ENCODE data around the gene ISCU. TPM values are rescaled to one million over a fixed set of nuclear protein-coding genes. Genes with fewer than 3 reads are reported as not detected.

ISCU gene
- total and polyA plus RNA-seq, 2 donors (not counting 3 experiments of a cell fraction or from before 2014, with no cell fraction given) = 74.8 to 78.6 TPM

DNA sequence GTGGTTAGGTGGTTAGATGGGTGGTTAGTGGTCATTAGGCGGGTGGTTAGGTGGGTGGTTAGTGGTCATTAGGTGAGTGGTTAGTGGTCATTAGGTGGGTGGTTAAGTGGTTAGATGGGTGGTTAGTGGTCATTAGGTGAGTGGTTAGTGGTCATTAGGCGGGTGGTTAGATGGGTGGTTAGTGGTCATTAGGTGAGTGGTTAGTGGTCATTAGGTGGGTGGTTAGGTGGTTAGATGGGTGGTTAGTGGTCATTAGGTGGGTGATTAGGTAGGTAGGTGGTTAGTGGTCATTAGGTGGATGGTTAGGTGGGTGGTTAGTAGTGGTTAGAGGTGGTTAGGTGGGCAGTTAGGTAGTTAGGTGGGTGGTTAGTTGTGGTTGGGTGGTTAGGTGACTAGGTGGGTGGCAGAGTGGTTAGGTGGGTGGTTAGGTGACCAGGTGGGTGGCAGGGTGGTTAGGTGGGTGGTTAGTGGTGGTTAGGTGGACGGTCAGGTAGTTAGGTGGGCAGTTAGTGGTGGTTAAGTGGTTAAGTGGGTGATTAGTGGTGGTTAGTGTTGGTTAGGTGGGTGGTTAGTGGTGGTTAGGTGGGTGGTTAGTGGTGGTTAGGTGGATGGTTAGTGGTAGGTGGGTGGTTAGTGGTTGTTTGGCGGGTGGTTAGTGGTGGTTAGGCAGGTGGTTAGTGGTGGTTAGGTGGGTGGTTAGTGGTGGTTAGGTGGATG lies 43.5 kb downstream of the ISCU start:
- H4K20me1 ChIP-seq (replicated peaks; ENCODE audit: control insufficient read depth, extremely low read depth, insufficient read depth, low read length) = no peaks in the 10 kb centered on the region
- H3K27ac ChIP-seq (ENCODE audit: insufficient read depth, low read depth, low read length) = no peak overlapping the region
- no peaks in the 10 kb centered on the region for H3K9me1 ChIP-seq (replicated peaks; ENCODE audit: control insufficient read depth, extremely low read depth, insufficient read depth, low read length)
- dilution Hi-C loops (cut with MboI; ENCODE audit: extremely low pct_ligation_motif_present, low sequenced_read_pairs) = no loop called here
- H2AFZ ChIP-seq (ENCODE audit: low read depth, low read length) = no peak overlapping the region
- BruUV-seq (replicated peaks) = no TSS peak
- H3K27me3 ChIP-seq (ENCODE audit: control insufficient read depth in 2 of 2, insufficient read depth in 2 of 2, low read length in 2 of 2) = no peaks in the 10 kb centered on the region
- no peak for DNase-seq (ENCODE audit: low read depth, low spot score)
- H3K4me3 ChIP-seq (replicated peaks in 1 of 3; ENCODE audit: insufficient read depth in 1 of 3, low read depth in 1 of 3, low read length in 3 of 3) = no peak overlapping the region
- no peaks in the 10 kb centered on the region for H3K36me3 ChIP-seq (ENCODE audit: control insufficient read depth in 2 of 2, extremely low read depth in 1 of 2, insufficient read depth in 2 of 2, low read length in 2 of 2)
- no peak for FAIRE-seq
- no peaks in the 10 kb centered on the region for H3K9me3 ChIP-seq (replicated peaks; ENCODE audit: control insufficient read depth, insufficient read depth, low read length)
- ChIA-PET CTCF (interaction anchor here (1.6 kb wide), 1 partner anchor 10 kb away, joined by 3 read pairs; no protein-coding TSS in a partner anchor), POLR2A (no interaction called here)
- no peaks in the 10 kb centered on the region for H3K79me2 ChIP-seq (ENCODE audit: control insufficient read depth, insufficient read depth, low read length)
- no peak overlapping the region for H3K9ac ChIP-seq (replicated peaks; ENCODE audit: extremely low read depth, insufficient read depth, low read length)
- TF ChIP-seq POLR2AphosphoS5 (IDR thresholded peaks at IDR 0.05; ENCODE audit: insufficient read depth, low read depth, low read length) (no peak), JUN (IDR thresholded peaks at IDR 0.05; ENCODE audit: borderline replicate concordance, insufficient read depth, insufficient read length, low read depth) (no peak), POLR2A (IDR thresholded peaks at IDR 0.05; ENCODE audit: low read depth, low read length) (no peak), EZH2 (IDR thresholded peaks at IDR 0.05; ENCODE audit: borderline replicate concordance, low read depth, low read length, severe bottlenecking) (no peak), FOS (IDR thresholded peaks at IDR 0.05; ENCODE audit: borderline replicate concordance, insufficient read depth, low read length) (no peak), GATA2 (IDR thresholded peaks at IDR 0.05; ENCODE audit: insufficient read depth, insufficient read length, low read depth, low read length) (no peak), MAX (IDR thresholded peaks at IDR 0.05; ENCODE audit: insufficient read depth, insufficient read length) (no peak), MYC (IDR thresholded peaks at IDR 0.05; ENCODE audit: low read depth, low read length) (no peak), CTCF (IDR thresholded peaks at IDR 0.05; ENCODE audit: extremely low read depth in 1 of 2, insufficient read depth in 1 of 2, low read depth in 1 of 2, low read length in 2 of 2) (no peak)
- H3K4me1 ChIP-seq (ENCODE audit: control insufficient read depth, extremely low read depth, insufficient read depth, low read length) = no peaks in the 10 kb centered on the region
- no peak overlapping the region for H3K4me2 ChIP-seq (ENCODE audit: insufficient read depth, low read length)
- intact Hi-C loops (cut with micrococcal nuclease) = no loop called here
